ENCODE results near the gene PNISR. TPM values are rescaled to one million over a fixed set of nuclear protein-coding genes. Genes with fewer than 3 reads are reported as not detected.

Gene PNISR
- total and polyA plus RNA-seq, 2 of the 13 experiments (the other 11 are each of a cell fraction or from before 2014, with no cell fraction given) = 43.0 to 48.0 TPM

GRCh38 chr6:99369533-99369932, 55.6 kb downstream of the PNISR start:
- BruUV-seq (replicated peaks) = no TSS peak
- Histone ChIP-seq H3K4me3 (replicated peaks in 1 of 3; ENCODE audit: insufficient read depth in 1 of 3, low read depth in 2 of 3, low read length in 3 of 3) (no peak overlapping the region), H3K27me3 (ENCODE audit: control insufficient read depth in 1 of 2, insufficient read depth in 2 of 2, low read length in 2 of 2) (no peaks in the 10 kb centered on the region), H3K36me3 (replicated peaks in 1 of 2; ENCODE audit: control insufficient read depth in 1 of 2, insufficient read depth in 2 of 2, low read length in 2 of 2) (no peaks in the 10 kb centered on the region), H3K4me2 (ENCODE audit: low read depth, low read length) (no peak overlapping the region), H3K9ac (ENCODE audit: insufficient read depth, low read depth, low read length) (no peak overlapping the region), H4K20me1 (ENCODE audit: insufficient read depth, low read length) (no peaks in the 10 kb centered on the region), H2AFZ (ENCODE audit: low read length) (no peak overlapping the region), H3K79me2 (ENCODE audit: insufficient read depth, low read length) (no peaks in the 10 kb centered on the region), H3K4me1 (ENCODE audit: insufficient read depth, low read length) (no peaks in the 10 kb centered on the region), H3K9me3 (ENCODE audit: low read length) (no peaks in the 10 kb centered on the region), H3K27ac (ENCODE audit: extremely low read length, insufficient read depth, low read length) (no peak overlapping the region)
- ChIA-PET POLR2A (interaction anchor here (1.1 to 1.6 kb wide), 2 partner anchors 24 to 56 kb away, joined by 3 read pairs; no protein-coding TSS in a partner anchor), CTCF (ENCODE audit: low intra/inter-chr PET ratio, low total read pairs) (no interaction called here)
- in situ Hi-C loops (cut with HindIII; ENCODE audit: extremely low pct_ligation_motif_present, low pct_unique_long_range_greater_than_20kb) (no loop called here), intact Hi-C loops (cut with micrococcal nuclease; ENCODE audit: unreplicated experiment) (no loop called here)
- no peak for TF ChIP-seq ZKSCAN1 (IDR thresholded peaks at IDR 0.05; ENCODE audit: low read length)
- DNase-seq (ENCODE audit: low spot score) (no peak), ATAC-seq (no peak), FAIRE-seq (no peak)

- in situ Hi-C loops (cut with HindIII; ENCODE audit: extremely low pct_ligation_motif_present, low pct_unique_long_range_greater_than_20kb) (no loop called here), intact Hi-C loops (cut with micrococcal nuclease; ENCODE audit: unreplicated experiment) (no loop called here)
- FAIRE-seq (no peak), ATAC-seq (no peak), DNase-seq (ENCODE audit: low spot score) (no peak)
- no TSS peak for BruUV-seq (replicated peaks)
- Histone ChIP-seq H4K20me1 (ENCODE audit: insufficient read depth, low read length) (no peaks in the 10 kb centered on the region), H3K79me2 (ENCODE audit: insufficient read depth, low read length) (no peaks in the 10 kb centered on the region), H3K27ac (ENCODE audit: extremely low read length, insufficient read depth, low read length) (no peak overlapping the region), H3K4me1 (ENCODE audit: insufficient read depth, low read length) (no peaks in the 10 kb centered on the region), H3K9me3 (ENCODE audit: low read length) (no peaks in the 10 kb centered on the region), H3K4me2 (ENCODE audit: low read depth, low read length) (no peak overlapping the region), H3K9ac (ENCODE audit: insufficient read depth, low read depth, low read length) (no peak overlapping the region), H3K4me3 (replicated peaks in 1 of 3; ENCODE audit: insufficient read depth in 1 of 3, low read depth in 2 of 3, low read length in 3 of 3) (no peak overlapping the region), H2AFZ (ENCODE audit: low read length) (no peak overlapping the region), H3K27me3 (ENCODE audit: control insufficient read depth in 1 of 2, insufficient read depth in 2 of 2, low read length in 2 of 2) (no peaks in the 10 kb centered on the region), H3K36me3 (replicated peaks in 1 of 2; ENCODE audit: control insufficient read depth in 1 of 2, insufficient read depth in 2 of 2, low read length in 2 of 2) (no peaks in the 10 kb centered on the region)
- ChIA-PET POLR2A (no interaction called here), CTCF (ENCODE audit: low intra/inter-chr PET ratio, low total read pairs) (no interaction called here)
- WGBS (ENCODE audit: low lambda C conversion rate) = 66% methylated on average over 2 of the region's 2 CpGs
- no peak for TF ChIP-seq NFE2 (CRISPR knock-in tag; IDR thresholded peaks at IDR 0.05)
- no peak for TF ChIP-seq KLF9 (CRISPR knock-in tag; IDR thresholded peaks at IDR 0.05; ENCODE audit: low read depth)
- no peak for TF ChIP-seq ISL2 (CRISPR knock-in tag; IDR thresholded peaks at IDR 0.05)
- TF ChIP-seq, protein P1, sequence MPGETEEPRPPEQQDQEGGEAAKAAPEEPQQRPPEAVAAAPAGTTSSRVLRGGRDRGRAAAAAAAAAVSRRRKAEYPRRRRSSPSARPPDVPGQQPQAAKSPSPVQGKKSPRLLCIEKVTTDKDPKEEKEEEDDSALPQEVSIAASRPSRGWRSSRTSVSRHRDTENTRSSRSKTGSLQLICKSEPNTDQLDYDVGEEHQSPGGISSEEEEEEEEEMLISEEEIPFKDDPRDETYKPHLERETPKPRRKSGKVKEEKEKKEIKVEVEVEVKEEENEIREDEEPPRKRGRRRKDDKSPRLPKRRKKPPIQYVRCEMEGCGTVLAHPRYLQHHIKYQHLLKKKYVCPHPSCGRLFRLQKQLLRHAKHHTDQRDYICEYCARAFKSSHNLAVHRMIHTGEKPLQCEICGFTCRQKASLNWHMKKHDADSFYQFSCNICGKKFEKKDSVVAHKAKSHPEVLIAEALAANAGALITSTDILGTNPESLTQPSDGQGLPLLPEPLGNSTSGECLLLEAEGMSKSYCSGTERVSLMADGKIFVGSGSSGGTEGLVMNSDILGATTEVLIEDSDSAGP (CRISPR knock-in tag; IDR thresholded peaks at IDR 0.05; ENCODE audit: borderline replicate concordance) = no peak
- TF ChIP-seq ZNF232 (CRISPR knock-in tag; IDR thresholded peaks at IDR 0.05; ENCODE audit: borderline replicate concordance) = no peak
- TF ChIP-seq HNRNPH1 (optimal IDR thresholded peaks at IDR 0.05; ENCODE audit: low read depth, low read length) = no peak
- TF ChIP-seq, protein P2, sequence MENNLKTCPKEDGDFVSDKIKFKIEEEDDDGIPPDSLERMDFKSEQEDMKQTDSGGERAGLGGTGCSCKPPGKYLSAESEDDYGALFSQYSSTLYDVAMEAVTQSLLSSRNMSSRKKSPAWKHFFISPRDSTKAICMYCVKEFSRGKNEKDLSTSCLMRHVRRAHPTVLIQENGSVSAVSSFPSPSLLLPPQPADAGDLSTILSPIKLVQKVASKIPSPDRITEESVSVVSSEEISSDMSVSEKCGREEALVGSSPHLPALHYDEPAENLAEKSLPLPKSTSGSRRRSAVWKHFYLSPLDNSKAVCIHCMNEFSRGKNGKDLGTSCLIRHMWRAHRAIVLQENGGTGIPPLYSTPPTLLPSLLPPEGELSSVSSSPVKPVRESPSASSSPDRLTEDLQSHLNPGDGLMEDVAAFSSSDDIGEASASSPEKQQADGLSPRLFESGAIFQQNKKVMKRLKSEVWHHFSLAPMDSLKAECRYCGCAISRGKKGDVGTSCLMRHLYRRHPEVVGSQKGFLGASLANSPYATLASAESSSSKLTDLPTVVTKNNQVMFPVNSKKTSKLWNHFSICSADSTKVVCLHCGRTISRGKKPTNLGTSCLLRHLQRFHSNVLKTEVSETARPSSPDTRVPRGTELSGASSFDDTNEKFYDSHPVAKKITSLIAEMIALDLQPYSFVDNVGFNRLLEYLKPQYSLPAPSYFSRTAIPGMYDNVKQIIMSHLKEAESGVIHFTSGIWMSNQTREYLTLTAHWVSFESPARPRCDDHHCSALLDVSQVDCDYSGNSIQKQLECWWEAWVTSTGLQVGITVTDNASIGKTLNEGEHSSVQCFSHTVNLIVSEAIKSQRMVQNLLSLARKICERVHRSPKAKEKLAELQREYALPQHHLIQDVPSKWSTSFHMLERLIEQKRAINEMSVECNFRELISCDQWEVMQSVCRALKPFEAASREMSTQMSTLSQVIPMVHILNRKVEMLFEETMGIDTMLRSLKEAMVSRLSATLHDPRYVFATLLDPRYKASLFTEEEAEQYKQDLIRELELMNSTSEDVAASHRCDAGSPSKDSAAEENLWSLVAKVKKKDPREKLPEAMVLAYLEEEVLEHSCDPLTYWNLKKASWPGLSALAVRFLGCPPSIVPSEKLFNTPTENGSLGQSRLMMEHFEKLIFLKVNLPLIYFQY (CRISPR knock-in tag; IDR thresholded peaks at IDR 0.05; ENCODE audit: borderline replicate concordance) = no peak
- TF ChIP-seq ZNF335 (CRISPR knock-in tag; IDR thresholded peaks at IDR 0.05) = no peak
These were observed 58.3 kb downstream of the PNISR start for GRCh38 chr6:99366852-99367251.

All from HepG2 (cell line).